Small intestine (tissue), 7 donors: ENCODE measurements around the gene TCEA2. TPM values are rescaled to one million over a fixed set of nuclear protein-coding genes. Genes with fewer than 3 reads are reported as not detected.
"Not testable (repeated sequence)": the region's sequence is repeated elsewhere in the genome, so short reads cannot be mapped to it uniquely, and the experiment has no call there.

ENCODE experiments used
- DNase-seq, 2 donors: peaks; one replicate each; pipeline versions ENCODE4 v3.0.0 to v3.0.0-alpha.2; 2013
- FAIRE-seq: peaks from 2 replicates; lab custom pipeline; 2012; peaks lifted over from hg19 to GRCh38; lab: Jason Lieb, UNC
- H3K27ac ChIP-seq, 3 donors: one replicate each; pipeline ENCODE4 v1.5.1; 2013; ENCODE audit warnings: low read length in 2 of 3, mild to moderate bottlenecking in 2 of 3, control low read depth in 1 of 3, inconsistent platforms in 1 of 3, low read depth in 1 of 3, moderate library complexity in 1 of 3
- H3K27me3 ChIP-seq, 3 donors: one replicate each; pipeline ENCODE4 v1.6.1; 2013; ENCODE audit warnings: low read length in 3 of 3, inconsistent platforms in 1 of 3; ENCODE audit not compliant: control insufficient read depth in 3 of 3, insufficient read depth in 3 of 3
- H3K36me3 ChIP-seq, 3 donors: one replicate each; pipeline ENCODE4 v1.6.1; 2013; ENCODE audit warnings: low read length in 3 of 3, inconsistent platforms in 1 of 3, low read depth in 1 of 3, mild to moderate bottlenecking in 1 of 3, moderate library complexity in 1 of 3; ENCODE audit not compliant: control insufficient read depth in 3 of 3, insufficient read depth in 2 of 3
- H3K4me1 ChIP-seq, 3 donors: one replicate each; pipeline ENCODE4 v1.6.1; 2013; ENCODE audit warnings: low read length in 2 of 3, inconsistent platforms in 1 of 3, low read depth in 1 of 3, mild to moderate bottlenecking in 1 of 3, moderate library complexity in 1 of 3; ENCODE audit not compliant: control insufficient read depth in 3 of 3, insufficient read depth in 2 of 3
- H3K4me3 ChIP-seq, 3 donors: one replicate each; pipeline ENCODE4 v1.5.1; 2013; ENCODE audit warnings: low read length in 3 of 3, control low read depth in 1 of 3, inconsistent platforms in 1 of 3, low read depth in 1 of 3, mild to moderate bottlenecking in 1 of 3, moderate library complexity in 1 of 3
- H3K9me3 ChIP-seq, 2 donors: one replicate each; pipeline ENCODE4 v1.6.1; 2013; ENCODE audit warnings: low read depth in 1 of 2, low read length in 1 of 2; ENCODE audit not compliant: control insufficient read depth in 2 of 2, insufficient read depth in 1 of 2
- WGBS, 3 donors: extraction: QIAGEN DNeasy Blood & Tissue Kit; methylation state at CpG; one replicate each; pipeline ENCODE4 v1.1.7; 2013; 5-methylcytosine and 5-hydroxymethylcytosine counted together
- polyA plus RNA-seq, 4 donors: library from polyadenylated mRNA; stranded (reverse) in 3 of 4; unstranded in 1 of 4; fragments of 200-250 nt in 3 of 4; fragments of 120-200 nt in 1 of 4; gene quantifications; one replicate each; pipeline versions ENCODE4 v1.2.1 to v1.2.3, GENCODE V29; 2013
- donor health status: healthy with polysubstance abuse.
- donor health status: control.
- donor health status: control.
- donor health status: Bipolar disorder and iron deficiency.
- donor health status: healthy.

Gene TCEA2
- polyA plus RNA-seq, 4 donors, result 7.8 to 28.5 (median 12.6) TPM

GRCh38 chr20:64083804-64084684 is 21.0 kb downstream of the TCEA2 start, which contains the start of gene LKAAEAR1:
TSS of gene LKAAEAR1 (minus strand) at chr20:64084398. CDS start at chr20:64084219, 179 bp downstream.
- Histone ChIP-seq H3K4me3 (peak within 1 kb of the TSS in 2 of 3 donors; percentile 1 to 44), H3K9me3 (peaks cover 0 to 12% of the 10 kb centered on the region in 2 donors), H3K4me1 (peaks cover 0 to 16% (median 0%) of the 10 kb centered on the region in 3 donors), H3K27me3 (peaks cover 4 to 66% (median 18%) of the 10 kb centered on the region in 3 donors), H3K36me3 (no peaks in the 10 kb centered on the region), H3K27ac (no peak within 1 kb of the TSS)
- peak in 1 of 2 donors; percentile 47 for DNase-seq
- no peak for FAIRE-seq
- 2 to 3% (median 3%) methylated on average over 57 to 86 of the region's 86 CpGs for WGBS, 3 donors

DNA sequence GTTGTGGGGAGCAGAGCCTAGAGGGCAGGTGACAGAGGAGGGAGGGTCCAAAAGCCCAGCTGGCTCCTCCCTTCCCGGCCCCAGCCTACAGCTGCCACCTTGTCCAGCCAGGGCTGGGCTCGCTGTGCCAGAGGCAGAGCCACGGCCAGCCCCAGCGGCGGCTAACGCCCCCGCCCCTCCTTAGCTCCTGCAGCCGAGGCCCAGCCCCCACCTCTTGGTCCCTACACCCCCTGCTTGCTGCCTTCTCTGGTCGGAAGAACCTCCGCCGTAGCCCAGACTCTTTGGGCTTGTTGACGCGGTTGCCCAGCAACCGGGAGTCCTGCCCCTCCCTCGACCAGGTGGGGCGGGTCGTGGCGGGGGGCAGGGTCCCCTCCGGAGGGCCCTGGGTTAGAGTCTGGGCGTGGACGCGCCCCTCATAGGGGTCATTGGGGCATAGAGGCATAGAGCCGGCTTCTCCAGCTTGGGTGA is 21.7 kb downstream of the TCEA2 start:
- peaks cover 0 to 12% (median 0%) of the 10 kb centered on the region in 3 donors for H3K4me1 ChIP-seq
- H3K36me3 ChIP-seq, result no peaks in the 10 kb centered on the region
- H3K27me3 ChIP-seq, result peaks cover 4 to 67% (median 18%) of the 10 kb centered on the region in 3 donors
- no peak overlapping the region for H3K27ac ChIP-seq
- H3K9me3 ChIP-seq, result peaks cover 0 to 12% of the 10 kb centered on the region in 2 donors
- no peak overlapping the region for H3K4me3 ChIP-seq
- FAIRE-seq (no peak), DNase-seq (peak in 1 of 2 donors; percentile 30)
- WGBS, 3 donors, result 3 to 12% (median 12%) methylated on average over 19 to 23 of the region's 23 CpGs

DNA sequence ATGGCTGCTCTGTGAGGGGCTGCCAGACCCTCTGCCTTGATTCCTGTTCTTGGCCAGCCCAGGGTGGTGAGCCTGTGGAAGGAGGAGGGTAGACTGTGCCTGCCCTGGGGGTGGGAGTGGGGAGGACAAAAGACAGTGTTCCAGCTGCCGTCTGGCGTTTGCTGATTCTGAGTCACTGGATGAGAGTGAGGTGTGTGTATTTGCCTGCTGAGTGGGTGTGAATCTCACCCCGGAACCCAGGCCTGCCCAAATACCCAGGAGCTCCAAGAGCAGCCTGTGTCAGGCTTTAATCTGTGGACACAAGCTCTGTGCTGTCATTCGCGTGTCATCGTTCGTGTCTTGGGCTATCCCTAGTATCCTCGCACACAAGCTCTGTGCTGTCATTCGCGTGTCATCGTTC is 23.8 kb downstream of the TCEA2 start:
- H3K4me3 ChIP-seq, result no peak overlapping the region
- peaks cover 0 to 12% of the 10 kb centered on the region in 2 donors for H3K9me3 ChIP-seq
- DNase-seq (no peak), FAIRE-seq (no peak)
- H3K27me3 ChIP-seq, result peaks cover 4 to 58% (median 18%) of the 10 kb centered on the region in 3 donors
- no peak overlapping the region for H3K27ac ChIP-seq
- H3K36me3 ChIP-seq, result no peaks in the 10 kb centered on the region
- 88 to 94% (median 92%) methylated on average over 7 to 9 of the region's 11 CpGs for WGBS, 3 donors
- peaks cover 0 to 8% (median 0%) of the 10 kb centered on the region in 3 donors for H3K4me1 ChIP-seq

- not testable (repeated sequence) for H3K4me1 ChIP-seq, FAIRE-seq, DNase-seq, H3K36me3 ChIP-seq, H3K4me3 ChIP-seq, H3K27ac ChIP-seq
- 93 to 95% (median 93%) methylated on average over 6 of the region's 36 CpGs for whole genome bisulfite sequencing, 3 donors
- H3K27me3 ChIP-seq, result peaks cover 4 to 56% (median 18%) of the 10 kb centered on the region in 3 donors
- H3K9me3 ChIP-seq, result peaks cover 0 to 12% of the 10 kb centered on the region in 2 donors
Observed at GRCh38 chr20:64087226-64087825, 24.3 kb downstream of the TCEA2 start.

DNA sequence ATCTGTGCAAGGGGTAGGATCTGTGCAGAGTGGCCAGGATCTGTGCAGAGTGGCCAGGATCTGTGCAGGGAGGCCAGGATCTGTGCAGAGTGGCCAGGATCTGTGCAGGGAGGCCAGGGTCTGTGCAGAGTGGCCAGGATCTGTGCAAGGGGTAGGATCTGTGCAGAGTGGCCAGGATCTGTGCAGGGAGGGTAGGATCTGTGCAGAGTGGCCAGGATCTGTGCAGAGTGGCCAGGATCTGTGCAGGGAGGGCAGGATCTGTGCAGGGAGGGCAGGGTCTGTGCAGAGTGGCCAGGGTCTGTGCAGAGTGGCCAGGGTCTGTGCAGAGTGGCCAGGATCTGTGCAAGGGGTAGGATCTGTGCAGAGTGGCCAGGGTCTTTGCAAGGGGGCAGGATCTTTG is 25.6 kb downstream of the TCEA2 start:
- H3K4me3 ChIP-seq, DNase-seq, H3K4me1 ChIP-seq, H3K36me3 ChIP-seq, H3K27ac ChIP-seq: not testable (repeated sequence)
- FAIRE-seq, result peak; percentile 5
- H3K27me3 ChIP-seq, result peaks cover 4 to 51% (median 14%) of the 10 kb centered on the region in 3 donors
- H3K9me3 ChIP-seq, result peaks cover 0 to 12% of the 10 kb centered on the region in 2 donors

- Histone ChIP-seq H3K9me3 (peaks cover 0 to 12% of the 10 kb centered on the region in 2 donors), H3K36me3 (no peaks in the 10 kb centered on the region), H3K4me3 (no peak overlapping the region), H3K27me3 (peaks cover 1 to 40% (median 5%) of the 10 kb centered on the region in 3 donors), H3K27ac (no peak overlapping the region), H3K4me1 (no peaks in the 10 kb centered on the region)
- DNase-seq, result no peak
- FAIRE-seq, result no peak
- 26 to 50% (median 45%) methylated on average over 10 of the region's 10 CpGs for WGBS, 3 donors
Observed at GRCh38 chr20:64090165-64090564, 27.2 kb downstream of the TCEA2 start.

DNA sequence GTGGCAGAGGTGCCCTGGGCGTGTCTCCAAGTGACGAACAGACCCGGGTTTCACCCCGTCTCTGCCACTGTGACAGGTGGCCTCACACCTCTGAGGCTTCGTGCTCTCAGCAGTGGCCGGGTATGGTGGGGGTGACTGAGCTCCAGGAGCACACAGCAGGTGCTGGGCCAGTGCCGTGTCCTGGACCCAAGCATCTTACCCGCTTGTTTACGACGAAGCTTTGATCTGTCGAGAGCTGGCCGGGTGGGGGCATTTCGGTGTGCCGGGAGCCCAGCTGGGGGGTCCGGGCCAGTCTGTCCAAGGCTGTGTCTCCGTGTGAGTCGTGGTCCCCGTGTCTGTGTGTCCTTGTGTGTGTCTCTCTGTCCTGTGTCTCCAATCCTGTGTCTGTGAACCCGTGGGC is 28.3 kb downstream of the TCEA2 start:
- Histone ChIP-seq H3K27ac (no peak overlapping the region), H3K36me3 (no peaks in the 10 kb centered on the region), H3K4me1 (no peaks in the 10 kb centered on the region), H3K9me3 (peaks cover 0 to 12% of the 10 kb centered on the region in 2 donors), H3K4me3 (no peak overlapping the region), H3K27me3 (peaks cover 0 to 29% (median 0%) of the 10 kb centered on the region in 3 donors)
- FAIRE-seq, result no peak
- WGBS, 3 donors, result 55 to 73% (median 63%) methylated on average over 18 to 19 of the region's 19 CpGs
- DNase-seq, result no peak

- FAIRE-seq (no peak), DNase-seq (no peak)
- Histone ChIP-seq H3K9me3 (peaks cover 0 to 9% of the 10 kb centered on the region in 2 donors), H3K36me3 (no peaks in the 10 kb centered on the region), H3K27me3 (peaks cover 0 to 29% (median 0%) of the 10 kb centered on the region in 3 donors), H3K4me3 (no peak overlapping the region), H3K27ac (no peak overlapping the region), H3K4me1 (no peaks in the 10 kb centered on the region)
- WGBS, 3 donors, result 6 to 23% (median 11%) methylated on average over 12 to 16 of the region's 16 CpGs
Observed at GRCh38 chr20:64091770-64092169, 28.8 kb downstream of the TCEA2 start.
